ENCODE data around the gene ADAM23.
"Not testable (repeated sequence)": the region's sequence is repeated elsewhere in the genome, so short reads cannot be mapped to it uniquely, and the experiment has no call there.

Gene ADAM23

DNA sequence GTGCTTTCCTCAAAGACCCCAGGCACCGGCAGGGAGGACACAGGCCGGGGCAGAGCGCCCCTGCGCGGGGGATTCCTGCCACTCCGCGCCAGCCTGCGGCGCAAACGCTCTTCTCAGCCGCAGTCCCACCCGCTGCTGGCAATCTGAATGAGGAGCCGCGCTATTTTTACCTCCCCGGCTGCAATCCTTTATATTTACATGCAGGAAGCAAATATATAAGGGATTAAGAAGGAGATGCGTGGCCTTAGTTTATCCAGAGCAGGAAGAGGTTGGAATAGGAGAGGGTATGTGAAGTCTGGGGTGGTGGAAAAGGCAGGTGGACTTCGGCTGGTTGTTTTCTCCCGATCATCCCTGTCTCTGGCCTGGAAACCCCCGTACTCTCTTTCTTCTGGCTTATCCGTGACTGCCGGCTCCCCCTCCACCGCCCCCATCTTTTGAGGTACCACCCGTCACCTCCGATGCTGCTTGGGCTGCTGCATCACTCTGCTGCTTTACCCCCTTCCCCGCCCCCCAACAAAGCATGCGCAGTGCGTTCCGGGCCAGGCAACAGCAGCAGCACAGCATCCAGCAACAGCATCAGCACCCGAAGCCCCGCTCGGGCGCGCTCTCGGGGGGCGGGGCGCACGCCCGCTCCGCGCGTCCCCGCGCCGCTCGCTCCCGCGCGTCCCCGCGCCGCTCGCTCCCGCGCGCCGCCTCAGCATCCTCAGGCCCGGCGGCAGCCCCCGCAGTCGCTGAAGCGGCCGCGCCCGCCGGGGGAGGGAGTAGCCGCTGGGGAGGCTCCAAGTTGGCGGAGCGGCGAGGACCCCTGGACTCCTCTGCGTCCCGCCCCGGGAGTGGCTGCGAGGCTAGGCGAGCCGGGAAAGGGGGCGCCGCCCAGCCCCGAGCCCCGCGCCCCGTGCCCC is at the start of gene ADAM23:
Gene ADAM23, plus strand, starts transcription at position 700 of the 902 bp plus-strand sequence. CDS start 335 bp downstream, outside the sequence.
- peak; percentile 39 for DNase-seq

GRCh38 chr2:206396211-206396610 is 47.1 kb upstream of the ADAM23 start:
- no peak for DNase-seq

GRCh38 chr2:206402956-206403569 is 40.3 kb upstream of the ADAM23 start:
- not testable (repeated sequence) for DNase-seq

GRCh38 chr2:206408323-206409320 is 34.7 kb upstream of the ADAM23 start:
- DNase-seq: no peak

DNA sequence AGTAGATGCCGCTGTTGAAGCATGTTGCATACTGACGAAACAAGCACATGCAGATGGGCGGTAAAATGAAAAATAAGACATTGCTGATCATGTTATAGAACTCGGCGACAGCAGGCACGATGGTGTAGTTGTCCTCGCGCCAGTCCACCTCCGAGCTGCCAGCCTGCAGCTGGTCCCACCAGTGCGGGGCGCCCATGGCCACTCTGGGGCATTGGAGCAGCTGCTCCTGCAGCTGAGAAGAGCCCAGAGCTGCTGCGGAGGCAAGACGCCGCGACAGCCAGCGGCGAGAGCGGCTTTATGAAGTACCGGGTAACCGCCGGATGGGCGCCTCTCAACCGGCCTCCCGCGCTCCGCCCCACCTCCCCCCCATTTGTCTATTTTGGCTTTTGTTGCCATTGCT is 32.6 kb upstream of the ADAM23 start:
- no peak for DNase-seq

DNA sequence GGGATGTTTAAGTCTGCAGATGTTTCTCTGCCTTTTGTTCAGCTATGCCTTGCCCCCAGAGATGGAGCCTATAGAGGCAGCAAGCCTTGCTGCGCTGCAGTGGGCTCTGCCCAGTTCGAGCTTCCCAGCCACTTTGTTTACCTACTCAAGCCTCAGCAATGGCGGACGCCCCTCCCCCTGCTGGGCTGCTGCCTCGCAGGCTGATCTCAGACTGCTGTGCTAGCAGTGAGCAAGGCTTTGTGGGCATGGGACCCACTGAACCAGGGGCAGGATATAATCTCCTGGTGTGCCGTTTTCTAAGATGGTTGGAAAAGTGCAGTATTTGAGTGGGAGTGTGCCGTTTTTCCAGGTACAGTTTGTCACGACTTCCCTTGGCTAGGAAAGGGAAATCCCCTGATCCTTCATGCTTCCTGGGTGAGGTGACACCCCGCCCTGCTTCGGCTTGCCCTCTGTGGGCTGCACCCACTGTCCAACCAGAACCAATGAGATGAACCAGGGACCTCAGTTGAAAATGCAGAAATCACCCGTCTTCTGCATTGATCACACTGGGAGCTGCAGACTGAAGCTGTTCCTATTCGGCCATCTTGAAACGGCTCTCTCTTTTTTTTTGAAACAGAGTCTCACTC is 27.6 kb upstream of the ADAM23 start:
- no peak for DNase-seq

DNA sequence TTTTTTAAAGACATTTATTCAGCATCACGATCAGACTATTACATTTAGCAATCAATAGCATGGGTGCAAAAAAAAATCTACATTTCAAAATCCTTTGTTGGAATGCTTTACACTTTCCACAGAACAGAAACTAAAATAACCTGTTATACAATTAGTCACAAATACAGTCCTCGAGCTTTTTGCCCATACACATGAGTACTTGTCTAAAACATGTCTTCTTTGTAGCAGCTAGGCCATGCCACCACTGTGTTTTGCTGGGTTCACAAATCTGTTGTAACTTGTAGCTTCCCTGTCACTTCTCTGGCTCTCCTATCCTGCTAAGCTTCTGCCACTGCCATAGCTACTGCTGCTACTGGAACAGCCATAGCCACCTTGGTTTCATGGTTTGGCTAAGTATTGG is 24.4 kb upstream of the ADAM23 start:
- DNase-seq: no peak

DNA sequence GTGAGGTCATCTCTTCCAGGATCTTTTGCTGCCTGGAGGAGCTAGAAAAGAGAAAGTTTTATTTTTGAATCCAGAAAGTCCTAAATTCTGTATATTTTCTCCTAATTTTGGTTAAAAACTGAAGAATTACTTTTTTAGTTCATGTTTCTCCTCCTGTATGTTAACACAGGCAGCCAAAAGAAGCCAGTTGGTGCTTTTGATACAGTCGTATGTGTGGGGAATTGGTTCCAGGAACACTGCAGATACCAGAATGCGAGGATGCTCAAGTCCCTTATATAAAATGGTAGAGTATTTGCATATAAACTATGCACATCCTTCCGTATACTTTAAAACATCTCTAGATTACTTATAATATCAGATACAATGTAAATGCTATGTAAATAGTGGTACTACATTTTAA is 22.6 kb upstream of the ADAM23 start:
- no peak for DNase-seq

- no peak for DNase-seq
These were observed 20.8 kb upstream of the ADAM23 start for GRCh38 chr2:206422493-206422892.

DNA sequence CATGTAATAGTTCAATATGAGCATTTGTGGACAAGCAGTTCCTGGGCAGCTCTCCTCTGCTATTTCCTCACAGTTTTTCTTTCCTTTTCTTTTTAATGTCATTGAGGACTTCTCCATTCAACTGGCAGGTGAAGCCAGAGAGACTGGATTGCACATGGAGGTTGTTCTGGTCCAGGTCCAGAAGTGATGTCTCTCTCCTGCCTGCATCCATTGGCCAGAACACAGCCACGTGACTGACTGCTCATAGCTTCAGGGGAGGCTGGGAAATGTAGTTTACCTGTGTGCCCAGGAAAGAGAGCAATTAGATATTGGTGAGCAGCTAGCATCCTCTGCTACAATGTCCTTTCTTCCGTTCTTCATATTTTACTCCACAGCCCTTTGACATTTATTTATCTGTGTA is 20.2 kb upstream of the ADAM23 start:
- no peak for DNase-seq

- no peak for DNase-seq
These were observed 19.2 kb upstream of the ADAM23 start for GRCh38 chr2:206424134-206424533.

DNA sequence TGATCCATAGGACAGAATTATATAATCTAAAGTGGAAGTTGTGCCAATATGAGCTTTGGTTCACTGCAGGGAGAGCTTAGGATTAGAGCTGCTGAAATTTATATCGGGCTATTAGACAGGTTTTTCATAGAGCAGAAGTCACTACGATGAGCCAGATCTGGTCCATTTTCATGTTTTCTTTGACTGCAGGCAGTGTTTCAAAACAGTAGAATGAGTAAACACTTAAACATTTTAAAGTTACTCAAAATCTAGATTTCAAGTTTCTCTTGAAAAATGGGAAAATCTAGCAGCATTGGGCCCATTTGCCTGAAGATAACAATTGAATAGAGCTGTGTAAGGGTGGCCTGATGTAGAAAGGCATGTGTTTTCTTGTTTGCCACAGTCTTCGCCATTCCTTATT is 14.5 kb upstream of the ADAM23 start:
- DNase-seq: no peak

GRCh38 chr2:206430452-206430851 is 12.9 kb upstream of the ADAM23 start:
- DNase-seq: no peak

GRCh38 chr2:206431439-206431838 is 11.9 kb upstream of the ADAM23 start:
- DNase-seq: no peak

DNA sequence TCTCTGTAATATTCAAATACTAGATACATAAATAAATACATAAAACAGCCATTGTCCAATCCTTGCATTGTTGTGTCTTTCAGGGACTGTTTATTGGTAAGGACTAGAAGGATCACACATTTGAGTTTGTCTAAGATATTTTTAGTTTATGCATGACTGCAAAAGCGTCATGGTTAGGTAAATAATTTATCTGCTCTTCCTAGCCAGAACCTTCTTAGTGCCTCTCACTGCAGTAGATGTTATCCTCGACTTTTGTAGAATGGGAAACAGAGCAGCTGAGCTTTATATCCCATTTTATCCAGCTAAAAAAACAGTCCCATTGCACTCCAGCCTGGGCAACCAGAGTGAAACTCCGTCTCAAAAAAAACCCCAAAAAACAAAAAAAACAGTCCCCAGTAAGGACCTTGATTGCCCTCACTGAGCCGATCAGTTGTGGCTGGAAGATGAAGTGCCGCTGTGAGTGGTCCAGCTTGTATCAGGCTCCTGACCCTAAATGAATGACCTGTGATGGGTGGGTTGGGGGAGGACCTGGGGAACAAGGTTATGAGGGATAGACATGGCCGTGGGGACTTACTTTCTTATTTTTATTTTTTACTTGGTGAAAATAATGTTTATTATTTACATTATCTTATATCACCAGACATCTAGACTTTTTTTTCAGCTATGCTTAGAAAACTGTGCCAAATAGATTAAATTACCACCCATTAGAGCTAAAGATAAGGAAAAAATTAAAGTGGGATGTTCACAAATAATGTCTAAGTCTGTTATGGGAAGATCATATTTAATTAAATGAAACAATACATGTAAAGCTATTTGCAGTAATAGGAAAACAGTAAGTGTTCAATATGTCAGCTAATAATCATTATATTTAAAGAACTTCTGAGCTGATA is 10.9 kb upstream of the ADAM23 start:
- no peak for DNase-seq

GRCh38 chr2:206433190-206433589 is 10.1 kb upstream of the ADAM23 start:
- DNase-seq: no peak

DNA sequence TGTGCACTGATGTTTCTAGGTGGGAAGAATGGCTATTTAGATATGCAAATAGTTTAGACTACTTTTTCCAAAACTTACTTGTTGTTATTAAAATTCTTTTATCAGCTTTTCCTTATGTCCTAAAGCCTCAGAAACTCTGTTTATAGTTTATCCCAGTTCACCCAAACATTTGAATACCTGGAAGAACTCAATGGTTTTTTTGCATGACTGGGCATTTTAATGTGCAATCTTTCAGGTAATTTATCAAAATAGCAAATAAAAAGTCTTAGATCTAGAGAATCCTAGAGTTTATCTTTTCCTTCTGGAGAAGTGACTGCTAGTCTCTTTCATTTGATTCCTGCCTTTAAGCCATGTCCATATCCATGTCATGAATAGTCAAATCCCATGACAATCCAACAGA is 9.6 kb upstream of the ADAM23 start:
- DNase-seq: no peak

- no peak for DNase-seq
These were observed 7.6 kb upstream of the ADAM23 start for GRCh38 chr2:206435742-206436141.

DNA sequence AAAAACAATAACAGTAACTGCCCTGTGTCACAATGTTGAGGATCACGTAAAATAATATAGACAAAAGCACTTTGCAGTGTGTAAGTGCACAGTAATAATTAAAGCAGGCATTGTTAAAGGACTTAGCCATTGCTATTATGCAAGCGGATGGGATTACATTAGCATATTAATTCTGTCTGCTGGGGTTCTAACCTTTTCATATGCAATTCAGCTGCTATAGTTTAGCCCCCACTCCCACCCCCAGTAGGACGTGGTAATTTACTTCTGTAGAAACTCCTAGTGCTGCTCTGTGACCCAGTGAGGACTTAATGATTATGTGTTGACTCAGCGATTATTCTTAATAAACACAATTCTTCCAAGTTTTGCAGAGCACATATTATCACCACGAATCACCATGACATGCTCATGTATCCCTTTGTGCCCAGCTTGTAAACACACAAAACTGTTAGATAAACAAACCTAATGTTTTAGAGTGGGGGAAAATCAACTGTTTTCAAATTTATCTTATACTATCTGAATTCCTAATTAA is 5.1 kb upstream of the ADAM23 start:
- DNase-seq: no peak

DNA sequence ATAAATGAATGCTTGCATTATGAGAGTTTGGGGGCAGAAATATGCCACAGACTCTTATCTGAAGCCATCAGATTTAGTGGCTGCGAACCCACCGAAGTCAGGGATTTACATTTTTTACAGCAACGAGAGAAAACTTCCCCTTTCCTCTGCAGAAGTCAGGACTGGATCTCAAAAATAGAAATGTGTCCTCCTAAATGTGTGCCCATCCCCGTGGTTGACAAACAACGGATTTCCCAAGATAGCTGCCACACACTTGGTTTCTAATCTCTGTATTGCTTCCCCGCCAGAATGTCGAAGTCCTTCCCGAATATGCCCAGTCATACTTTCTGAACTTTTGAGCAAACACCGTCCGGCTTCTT is 879 bp upstream of the ADAM23 start:
- DNase-seq: no peak

Data from NCI-H1436 treated with DMSO at 0.1 percent for 48 hours (cell line).